GM21717 (cell line): ENCODE measurements around the gene CYP2W1.
"Not testable (repeated sequence)": the region's sequence is repeated elsewhere in the genome, so short reads cannot be mapped to it uniquely, and the experiment has no call there.

Experiments used
- ATAC-seq: cut with Tn5 transposase; IDR thresholded peaks from one replicate; pipeline ENCODE4 v1.9.1; 2021; ENCODE audit warnings: mild to moderate bottlenecking, moderate library complexity; ENCODE audit not compliant: unreplicated experiment

Gene CYP2W1

GRCh38 chr7:951881-952547, 31.0 kb upstream of the CYP2W1 start:
- ATAC-seq = no peak

- no peak for ATAC-seq
These were observed 30.2 kb upstream of the CYP2W1 start for GRCh38 chr7:952548-953441.

- ATAC-seq = no peak
These were observed 29.2 kb upstream of the CYP2W1 start for GRCh38 chr7:953547-954327.

- no peak for ATAC-seq
These were observed 28.4 kb upstream of the CYP2W1 start, which contains the start of gene ADAP1 for GRCh38 chr7:954330-955238. ADAP1 (minus strand) TSS chr7:954680; CDS start chr7:954477, 203 bp downstream.

- no peak for ATAC-seq
These were observed 26.9 kb upstream of the CYP2W1 start for GRCh38 chr7:956031-956430.

GRCh38 chr7:957418-958220, 25.4 kb upstream of the CYP2W1 start:
- no peak for ATAC-seq

GRCh38 chr7:958221-959200, 24.5 kb upstream of the CYP2W1 start:
- no peak for ATAC-seq

GRCh38 chr7:959271-959670, 23.7 kb upstream of the CYP2W1 start:
- ATAC-seq = no peak

- ATAC-seq = not testable (repeated sequence)
These were observed 23.2 kb upstream of the CYP2W1 start for GRCh38 chr7:959740-960139.

- ATAC-seq = no peak
These were observed 22.6 kb upstream of the CYP2W1 start for GRCh38 chr7:960269-960871.

- not testable (repeated sequence) for ATAC-seq
These were observed 22.0 kb upstream of the CYP2W1 start for GRCh38 chr7:960972-961371.

- no peak for ATAC-seq
These were observed 21.2 kb upstream of the CYP2W1 start for GRCh38 chr7:961546-962400.

- no peak for ATAC-seq
These were observed 20.4 kb upstream of the CYP2W1 start for GRCh38 chr7:962401-963081.

- no peak for ATAC-seq
These were observed 19.5 kb upstream of the CYP2W1 start for GRCh38 chr7:963236-964078.

- ATAC-seq = no peak
These were observed 18.4 kb upstream of the CYP2W1 start for GRCh38 chr7:964401-965231.
